Suprapubic skin (tissue), 3 donors: ENCODE data around the gene KRT71.

Source experiments
- CTCF ChIP-seq, 2 donors: fragments of 200-600 bp in 1 of 2; fragments of 450-650 bp in 1 of 2; sonication (generic) in 1 of 2; IDR thresholded peaks; one replicate each; pipeline ENCODE4 v1.5.1; 2016 to 2019; ENCODE audit warnings: antibody characterized with exemption in 2 of 2, mild to moderate bottlenecking in 1 of 2, moderate library complexity in 1 of 2
- POLR2A ChIP-seq, 2 donors: fragments of 450-650 bp; IDR thresholded peaks; one replicate each; pipeline ENCODE4 v1.6.1; 2017; ENCODE audit warnings: antibody characterized with exemption in 2 of 2, mild to moderate bottlenecking in 2 of 2, moderate library complexity in 2 of 2

- TF ChIP-seq CTCF (IDR thresholded peaks at IDR 0.05) (no peak), POLR2A (IDR thresholded peaks at IDR 0.05) (no peak)
Measured at GRCh38 chr12:52540531-52540930, 12.4 kb downstream of the KRT71 start.
